Smooth muscle cell (in vitro differentiated cells): ENCODE results near the gene TMEM132C. TPM values are rescaled to one million over a fixed set of nuclear protein-coding genes. Genes with fewer than 3 reads are reported as not detected.

ENCODE experiments used
- DNase-seq: peaks from one replicate; lab custom pipeline; 2025; ENCODE audit not compliant: unreplicated experiment; lab: John Stamatoyannopoulos, UW
- H2AFZ ChIP-seq: fragments of 200-600 bp; sonication (generic); 2 replicates; pipeline ENCODE4 v1.6.0; 2016; ENCODE audit warnings: antibody characterized with exemption, low read depth, mild to moderate bottlenecking
- H3F3A ChIP-seq: fragments of 200-600 bp; sonication (generic); 2 replicates; pipeline ENCODE4 v1.6.0; 2017; ENCODE audit warnings: antibody characterized with exemption, low read depth
- H3K27ac ChIP-seq: fragments of 200-600 bp; sonication (generic); 2 replicates; pipeline ENCODE4 v1.5.1; 2016; ENCODE audit warnings: low read depth, mild to moderate bottlenecking
- H3K27me3 ChIP-seq: fragments of 200-600 bp; sonication (generic); 2 replicates; pipeline ENCODE4 v1.6.1; 2016; ENCODE audit warnings: low read depth, mild to moderate bottlenecking
- H3K36me3 ChIP-seq: fragments of 200-600 bp; sonication (generic); 2 replicates; pipeline ENCODE4 v1.5.1; 2016; ENCODE audit warnings: low read depth
- H3K4me1 ChIP-seq: fragments of 200-600 bp; sonication (generic); 2 replicates; pipeline ENCODE4 v1.5.1; 2016; ENCODE audit warnings: low read depth
- H3K4me2 ChIP-seq: fragments of 200-600 bp; sonication (generic); 2 replicates; pipeline ENCODE4 v1.6.0; 2016; ENCODE audit warnings: mild to moderate bottlenecking
- H3K4me3 ChIP-seq: fragments of 200-600 bp; sonication (generic); 2 replicates; pipeline ENCODE4 v1.5.1; 2016; ENCODE audit warnings: mild to moderate bottlenecking
- H3K79me2 ChIP-seq: fragments of 200-600 bp; sonication (generic); 2 replicates; pipeline ENCODE4 v1.6.0; 2016; ENCODE audit warnings: low read depth, mild to moderate bottlenecking
- H3K9ac ChIP-seq: fragments of 200-600 bp; sonication (generic); 2 replicates; pipeline ENCODE4 v1.6.0; 2016; ENCODE audit warnings: low read depth
- H3K9me3 ChIP-seq: fragments of 200-600 bp; sonication (generic); replicated peaks from 2 replicates; pipeline ENCODE4 v1.5.1; 2016; ENCODE audit warnings: low read depth
- H4K20me1 ChIP-seq: fragments of 200-600 bp; sonication (generic); 2 replicates; pipeline ENCODE4 v1.6.0; 2016; ENCODE audit warnings: low read depth
- CTCF ChIP-seq: fragments of 200-600 bp; sonication (generic); IDR thresholded peaks from 2 replicates; pipeline ENCODE4 v1.5.1; 2017; ENCODE audit warnings: borderline replicate concordance, mild to moderate bottlenecking, antibody characterized with exemption; ENCODE audit not compliant: insufficient read depth, poor library complexity, severe bottlenecking
- WGBS: methylation state at CpG from one replicate; pipeline ENCODE4 v1.1.7; 2016; ENCODE audit warnings: low lambda C conversion rate; 5-methylcytosine and 5-hydroxymethylcytosine counted together
- polyA plus RNA-seq: library from polyadenylated mRNA; unstranded; fragments of >200 nt; fragmentation: Nextera tagmentation; extraction: Ambion mirVana; gene quantifications from 2 replicates; pipeline ENCODE4 v1.2.1, GENCODE V29; 2016
- total RNA-seq: library from RNA; depleted of rRNA; stranded (reverse); fragments of >200 nt; gene quantifications from 2 replicates; pipeline ENCODE4 v1.2.3, GENCODE V29; 2014

The TMEM132C gene
- total and polyA plus RNA-seq, 2 experiments from 2014 or later: 0.49 to 0.77 TPM

GRCh38 chr12:128399253-128399652 is 132.3 kb downstream of the TMEM132C start:
- no peak overlapping the region for H3K4me3 ChIP-seq
- H2AFZ ChIP-seq: no peak overlapping the region
- no peak overlapping the region for H3K27ac ChIP-seq
- no peaks in the 10 kb centered on the region for H3K27me3 ChIP-seq
- no peaks in the 10 kb centered on the region for H4K20me1 ChIP-seq
- H3K4me2 ChIP-seq: no peak overlapping the region
- no peaks in the 10 kb centered on the region for H3K79me2 ChIP-seq
- 89% methylated on average over 1 of the region's 1 CpG for WGBS
- no peak for TF ChIP-seq CTCF
- no peaks in the 10 kb centered on the region for H3F3A ChIP-seq
- H3K4me1 ChIP-seq: peaks cover 4% of the 10 kb centered on the region
- no peaks in the 10 kb centered on the region for H3K36me3 ChIP-seq
- no peaks in the 10 kb centered on the region for H3K9me3 ChIP-seq
- DNase-seq: no peak
- H3K9ac ChIP-seq: no peak overlapping the region

- H3K36me3 ChIP-seq: no peaks in the 10 kb centered on the region
These were observed 135.7 kb downstream of the TMEM132C start for GRCh38 chr12:128402486-128403243.

GRCh38 chr12:128408669-128409068 is 141.7 kb downstream of the TMEM132C start:
- no peak for TF ChIP-seq CTCF
- H3K36me3 ChIP-seq: no peaks in the 10 kb centered on the region
- no peak for DNase-seq
- H3K79me2 ChIP-seq: no peaks in the 10 kb centered on the region
- no peaks in the 10 kb centered on the region for H3K27me3 ChIP-seq
- H3K9me3 ChIP-seq: no peaks in the 10 kb centered on the region
- H3K27ac ChIP-seq: no peak overlapping the region
- 67% methylated on average over 9 of the region's 9 CpGs for WGBS
- no peaks in the 10 kb centered on the region for H3F3A ChIP-seq
- H3K9ac ChIP-seq: no peak overlapping the region
- H4K20me1 ChIP-seq: no peaks in the 10 kb centered on the region
- H3K4me1 ChIP-seq: no peaks in the 10 kb centered on the region
- H3K4me3 ChIP-seq: no peak overlapping the region
- H2AFZ ChIP-seq: no peak overlapping the region
- no peak overlapping the region for H3K4me2 ChIP-seq

More at GRCh38 chr12:128402486-128403243, 135.7 kb downstream of the TMEM132C start:
- H3K4me2 ChIP-seq: no peak overlapping the region
- no peak for TF ChIP-seq CTCF
- no peak overlapping the region for H3K4me3 ChIP-seq
- H3K4me1 ChIP-seq: peaks cover 4% of the 10 kb centered on the region
- no peak overlapping the region for H3K27ac ChIP-seq
- WGBS: 73% methylated on average over 16 of the region's 16 CpGs
- H3K9me3 ChIP-seq: no peaks in the 10 kb centered on the region
- H3K9ac ChIP-seq: no peak overlapping the region
- H3K27me3 ChIP-seq: no peaks in the 10 kb centered on the region
- H4K20me1 ChIP-seq: no peaks in the 10 kb centered on the region
- DNase-seq: no peak
- H3K79me2 ChIP-seq: no peaks in the 10 kb centered on the region
- no peaks in the 10 kb centered on the region for H3F3A ChIP-seq
- no peak overlapping the region for H2AFZ ChIP-seq

GRCh38 chr12:128415036-128415560 is 148.1 kb downstream of the TMEM132C start:
- no peaks in the 10 kb centered on the region for H3K79me2 ChIP-seq
- no peaks in the 10 kb centered on the region for H3K4me1 ChIP-seq
- no peaks in the 10 kb centered on the region for H3F3A ChIP-seq
- H3K36me3 ChIP-seq: no peaks in the 10 kb centered on the region
- H3K9me3 ChIP-seq: no peaks in the 10 kb centered on the region
- no peak overlapping the region for H3K9ac ChIP-seq
- 93% methylated on average over 24 of the region's 27 CpGs for WGBS
- no peak overlapping the region for H2AFZ ChIP-seq
- H3K4me2 ChIP-seq: no peak overlapping the region
- TF ChIP-seq CTCF: no peak
- no peaks in the 10 kb centered on the region for H4K20me1 ChIP-seq
- H3K4me3 ChIP-seq: no peak overlapping the region
- DNase-seq: no peak
- no peaks in the 10 kb centered on the region for H3K27me3 ChIP-seq
- no peak overlapping the region for H3K27ac ChIP-seq
